ENCODE data around the gene SYT9. TPM values are rescaled to one million over a fixed set of nuclear protein-coding genes. Genes with fewer than 3 reads are reported as not detected.

The SYT9 gene
- total and polyA plus RNA-seq, 2 donors (not counting 1 experiment from before 2014, with no cell fraction given) = not detected

DNA sequence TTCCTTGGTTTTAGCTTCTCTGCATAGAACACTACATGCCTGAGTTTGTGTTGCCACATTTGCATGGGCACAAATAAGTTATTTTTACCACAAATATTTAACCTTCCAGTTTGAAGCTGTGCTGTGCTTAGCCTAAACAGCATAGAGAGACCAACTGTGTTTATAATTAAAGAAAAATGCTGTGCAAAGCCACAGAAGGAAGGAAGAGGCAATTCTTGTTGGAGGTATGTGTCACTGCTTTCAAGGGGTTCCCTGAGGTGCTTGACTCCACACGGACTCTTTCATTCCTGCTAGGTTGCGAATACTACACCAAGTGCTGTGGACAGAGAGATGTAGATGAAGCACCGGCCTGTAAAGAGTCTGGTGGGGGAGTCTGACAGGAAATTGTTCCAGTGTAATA, 186.0 kb downstream of the SYT9 start:
- Mint-ChIP-seq H3K4me1 (peaks cover 20% of the 10 kb centered on the region), H3K27me3 (no peaks in the 10 kb centered on the region), H3K27ac (no peak overlapping the region), H3K4me3 (no peak overlapping the region), H3K9me3 (ENCODE audit: insufficient read depth) (no peaks in the 10 kb centered on the region)
- H3K9ac ChIP-seq (ENCODE audit: low read length) = no peak overlapping the region
- peaks cover 0 to 7% of the 10 kb centered on the region in 2 experiments for H3K36me3 ChIP-seq (replicated peaks in 1 of 2; ENCODE audit: control extremely low read depth in 1 of 2, control insufficient read depth in 1 of 2, extremely low read depth in 1 of 2, insufficient read depth in 2 of 2, low read length in 1 of 2)
- no peak overlapping the region for H3K27ac ChIP-seq (ENCODE audit: low read length in 2 of 2)
- TF ChIP-seq, protein P1, sequence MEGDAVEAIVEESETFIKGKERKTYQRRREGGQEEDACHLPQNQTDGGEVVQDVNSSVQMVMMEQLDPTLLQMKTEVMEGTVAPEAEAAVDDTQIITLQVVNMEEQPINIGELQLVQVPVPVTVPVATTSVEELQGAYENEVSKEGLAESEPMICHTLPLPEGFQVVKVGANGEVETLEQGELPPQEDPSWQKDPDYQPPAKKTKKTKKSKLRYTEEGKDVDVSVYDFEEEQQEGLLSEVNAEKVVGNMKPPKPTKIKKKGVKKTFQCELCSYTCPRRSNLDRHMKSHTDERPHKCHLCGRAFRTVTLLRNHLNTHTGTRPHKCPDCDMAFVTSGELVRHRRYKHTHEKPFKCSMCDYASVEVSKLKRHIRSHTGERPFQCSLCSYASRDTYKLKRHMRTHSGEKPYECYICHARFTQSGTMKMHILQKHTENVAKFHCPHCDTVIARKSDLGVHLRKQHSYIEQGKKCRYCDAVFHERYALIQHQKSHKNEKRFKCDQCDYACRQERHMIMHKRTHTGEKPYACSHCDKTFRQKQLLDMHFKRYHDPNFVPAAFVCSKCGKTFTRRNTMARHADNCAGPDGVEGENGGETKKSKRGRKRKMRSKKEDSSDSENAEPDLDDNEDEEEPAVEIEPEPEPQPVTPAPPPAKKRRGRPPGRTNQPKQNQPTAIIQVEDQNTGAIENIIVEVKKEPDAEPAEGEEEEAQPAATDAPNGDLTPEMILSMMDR (IDR thresholded peaks at IDR 0.05) = no peak
- no peak for TF ChIP-seq EZH2 (IDR thresholded peaks at IDR 0.05; ENCODE audit: borderline replicate concordance, insufficient read depth, low read depth, low read length, poor library complexity, severe bottlenecking)
- WGBS (ENCODE audit: insufficient coverage) = 93% methylated on average over 3 of the region's 3 CpGs
- H3K9me3 ChIP-seq (ENCODE audit: control extremely low read depth in 1 of 3, control insufficient read depth in 2 of 3, insufficient read depth in 1 of 3, low read length in 2 of 3) = no peaks in the 10 kb centered on the region
- no peak overlapping the region for H3K4me3 ChIP-seq (ENCODE audit: control extremely low read depth in 1 of 5, extremely low read depth in 1 of 5, insufficient read depth in 1 of 5, low read depth in 2 of 5, low read length in 4 of 5)
- H4K20me1 ChIP-seq (ENCODE audit: control insufficient read depth, insufficient read depth, low read length, poor library complexity, severe bottlenecking) = no peaks in the 10 kb centered on the region
- no peak overlapping the region for H3K4me2 ChIP-seq (replicated peaks; ENCODE audit: low read depth, low read length, poor library complexity, severe bottlenecking)
- H3K79me2 ChIP-seq (ENCODE audit: control insufficient read depth, insufficient read depth, low read length) = no peaks in the 10 kb centered on the region
- DNase-seq (no peak), ATAC-seq (ENCODE audit: low read depth) (no peak)
- no peaks in the 10 kb centered on the region for H3K27me3 ChIP-seq (replicated peaks in 1 of 4; ENCODE audit: control extremely low read depth in 1 of 4, control insufficient read depth in 3 of 4, insufficient read depth in 4 of 4, low read length in 3 of 4)
- H2AFZ ChIP-seq (ENCODE audit: insufficient read depth, low read depth, low read length, poor library complexity, severe bottlenecking) = no peak overlapping the region
- intact Hi-C loops (cut with micrococcal nuclease) = no loop called here
- POLR2A ChIA-PET = interaction anchor here (0.7 to 0.8 kb wide), 2 partner anchors 75 to 136 kb away, joined by 3 read pairs; no protein-coding TSS in a partner anchor
- H3K4me1 ChIP-seq (ENCODE audit: control insufficient read depth in 2 of 2, insufficient read depth in 2 of 2, low read length in 2 of 2) = peaks cover 16 to 18% of the 10 kb centered on the region in 2 donors
- CTCF ChIA-PET = interaction anchor here (1.0 to 3.4 kb wide), 5 partner anchors 74 to 339 kb away, joined by 3 to 16 read pairs (median 8); no protein-coding TSS in a partner anchor

DNA sequence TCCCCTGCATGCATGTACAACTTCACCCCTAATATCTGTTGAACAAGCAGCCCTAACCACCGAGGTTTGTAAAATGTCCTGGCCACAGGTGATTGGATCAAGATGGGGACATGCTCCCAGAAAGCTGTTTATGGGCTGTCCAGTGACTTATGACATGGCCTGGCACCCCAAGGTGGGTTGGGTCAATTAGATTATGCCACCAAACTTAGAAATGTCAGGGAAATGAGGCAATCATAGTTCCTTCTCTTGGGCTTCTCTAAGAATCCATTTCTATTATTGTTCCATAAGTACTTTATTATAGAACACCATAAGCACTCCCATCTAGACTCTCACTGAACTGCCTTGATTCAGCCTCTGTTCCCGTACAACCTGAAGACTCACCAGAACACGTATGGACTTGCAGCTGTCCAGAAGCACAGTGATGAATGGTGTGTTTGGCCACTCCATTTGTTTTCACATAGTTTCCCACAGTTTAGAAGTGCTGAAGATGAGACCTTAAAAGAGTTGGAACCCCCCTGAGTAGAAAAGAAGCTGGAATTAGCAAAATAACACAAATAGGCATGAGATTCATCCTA, 188.1 kb downstream of the SYT9 start:
- H4K20me1 ChIP-seq (ENCODE audit: control insufficient read depth, insufficient read depth, low read length, poor library complexity, severe bottlenecking) = no peaks in the 10 kb centered on the region
- ATAC-seq (ENCODE audit: low read depth) (no peak), DNase-seq (no peak)
- H3K9ac ChIP-seq (ENCODE audit: low read length) = no peak overlapping the region
- no peaks in the 10 kb centered on the region for H3K27me3 ChIP-seq (replicated peaks in 1 of 4; ENCODE audit: control extremely low read depth in 1 of 4, control insufficient read depth in 3 of 4, insufficient read depth in 4 of 4, low read length in 3 of 4)
- no peak overlapping the region for H3K4me3 ChIP-seq (ENCODE audit: control extremely low read depth in 1 of 5, extremely low read depth in 1 of 5, insufficient read depth in 1 of 5, low read depth in 2 of 5, low read length in 4 of 5)
- WGBS (ENCODE audit: insufficient coverage) = no CpG with 5 or more reads among the region's 3 CpGs
- H3K9me3 ChIP-seq (ENCODE audit: control extremely low read depth in 1 of 3, control insufficient read depth in 2 of 3, insufficient read depth in 1 of 3, low read length in 2 of 3) = no peaks in the 10 kb centered on the region
- Mint-ChIP-seq H3K27ac (no peak overlapping the region), H3K9me3 (ENCODE audit: insufficient read depth) (no peaks in the 10 kb centered on the region), H3K4me1 (peaks cover 20% of the 10 kb centered on the region), H3K27me3 (no peaks in the 10 kb centered on the region), H3K4me3 (no peak overlapping the region)
- no peaks in the 10 kb centered on the region for H3K79me2 ChIP-seq (ENCODE audit: control insufficient read depth, insufficient read depth, low read length)
- peaks cover 0 to 7% of the 10 kb centered on the region in 2 experiments for H3K36me3 ChIP-seq (replicated peaks in 1 of 2; ENCODE audit: control extremely low read depth in 1 of 2, control insufficient read depth in 1 of 2, extremely low read depth in 1 of 2, insufficient read depth in 2 of 2, low read length in 1 of 2)
- no peak overlapping the region for H2AFZ ChIP-seq (ENCODE audit: insufficient read depth, low read depth, low read length, poor library complexity, severe bottlenecking)
- H3K27ac ChIP-seq (ENCODE audit: low read length in 2 of 2) = no peak overlapping the region
- H3K4me1 ChIP-seq (ENCODE audit: control insufficient read depth in 2 of 2, insufficient read depth in 2 of 2, low read length in 2 of 2) = peaks cover 16 to 18% of the 10 kb centered on the region in 2 donors
- POLR2A ChIA-PET = no interaction called here
- no peak overlapping the region for H3K4me2 ChIP-seq (replicated peaks; ENCODE audit: low read depth, low read length, poor library complexity, severe bottlenecking)
- TF ChIP-seq, protein P1 (IDR thresholded peaks at IDR 0.05) = no peak
- TF ChIP-seq EZH2 (IDR thresholded peaks at IDR 0.05; ENCODE audit: borderline replicate concordance, insufficient read depth, low read depth, low read length, poor library complexity, severe bottlenecking) = no peak
- intact Hi-C loops (cut with micrococcal nuclease) = loop anchor here (5.0 kb wide), 1 partner anchor 57 kb away; no protein-coding TSS in a partner anchor
- CTCF ChIA-PET = interaction anchor here (1.2 to 5.9 kb wide), 7 partner anchors 11 to 342 kb away, joined by 3 to 104 read pairs (median 7); no protein-coding TSS in a partner anchor

Data from B cell (primary cell).